Endothelial cell of umbilical vein (primary cell): ENCODE results near the gene GRM7. TPM values are rescaled to one million over a fixed set of nuclear protein-coding genes. Genes with fewer than 3 reads are reported as not detected.

Experiments
- BruUV-seq: library from RNA; stranded (reverse); fragments of 400-500 nt; replicated peaks from 2 replicates; lab custom pipeline; 2021; lab: Mats Ljungman, UMichigan
- CTCF ChIA-PET: fragments of 300-600, 350-600 bp; sonication (Branson Sonifier 250); formaldehyde crosslinking; loops from one replicate; lab custom pipeline; 2021; ENCODE audit warnings: antibody characterized with exemption, inconsistent platforms; lab: Charles Lee
- POLR2A ChIA-PET: fragments of 300-600, 350-600 bp; sonication (Branson Sonifier 250); formaldehyde crosslinking; loops from one replicate; lab custom pipeline; 2021; ENCODE audit warnings: antibody characterized with exemption, inconsistent platforms; lab: Charles Lee
- DNase-seq: peaks from one replicate; pipeline ENCODE4 v3.0.0-alpha.2; 2011; ENCODE audit warnings: low read depth, low spot score
- FAIRE-seq: peaks from 2 replicates; lab custom pipeline; 2011; peaks lifted over from hg19 to GRCh38; lab: Jason Lieb, UNC
- H2AFZ ChIP-seq: 2 replicates; pipeline ENCODE4 v1.6.0; 2012; ENCODE audit warnings: low read depth, low read length, control low read depth, inconsistent platforms
- H3K27ac ChIP-seq: 2 replicates; pipeline ENCODE4 v1.5.1; 2011; ENCODE audit warnings: low read depth, mild to moderate bottlenecking, control low read depth, low read length, moderate library complexity; ENCODE audit not compliant: insufficient read depth
- H3K27me3 ChIP-seq, 2 experiments: 2 replicates each; pipeline versions ENCODE4 v1.6.0 to v1.6.1; 2011; ENCODE audit warnings: low read length in 2 of 2, mixed read lengths in 1 of 2; ENCODE audit not compliant: control insufficient read depth in 2 of 2, insufficient read depth in 2 of 2
- H3K36me3 ChIP-seq, 2 experiments: 2 replicates in 1 of 2; 3 replicates in 1 of 2; pipeline ENCODE4 v1.5.1; 2011; ENCODE audit warnings: low read length in 2 of 2, mild to moderate bottlenecking in 1 of 2, moderate library complexity in 1 of 2; ENCODE audit not compliant: control insufficient read depth in 2 of 2, insufficient read depth in 2 of 2; ENCODE audit errors: extremely low read depth in 1 of 2
- H3K4me1 ChIP-seq: 3 replicates; pipeline ENCODE4 v1.5.1; 2011; ENCODE audit warnings: mild to moderate bottlenecking, low read length; ENCODE audit not compliant: control insufficient read depth, insufficient read depth; ENCODE audit errors: extremely low read depth
- H3K4me2 ChIP-seq: 2 replicates; pipeline ENCODE4 v1.6.1; 2011; ENCODE audit warnings: low read length, control low read depth, mixed read lengths; ENCODE audit not compliant: insufficient read depth
- H3K4me3 ChIP-seq, 3 experiments: fragments of 200-600 bp in 1 of 3; sonication (generic), shearing (Covaris generic) in 1 of 3; replicated peaks in 1 of 3; 2 replicates each; pipeline ENCODE4 v1.5.1; 2011 to 2016; ENCODE audit warnings: control low read depth in 3 of 3, low read length in 3 of 3, mild to moderate bottlenecking in 2 of 3, inconsistent platforms in 1 of 3, low read depth in 1 of 3, moderate library complexity in 1 of 3; ENCODE audit not compliant: insufficient read depth in 1 of 3
- H3K79me2 ChIP-seq: 2 replicates; pipeline ENCODE4 v1.6.0; 2012; ENCODE audit warnings: low read length, inconsistent platforms; ENCODE audit not compliant: control insufficient read depth, insufficient read depth
- H3K9ac ChIP-seq: replicated peaks from 2 replicates; pipeline ENCODE3; 2011; ENCODE audit warnings: low read length, control low read depth; ENCODE audit not compliant: insufficient read depth; ENCODE audit errors: extremely low read depth
- H3K9me1 ChIP-seq: replicated peaks from 3 replicates; pipeline ENCODE4 v1.6.0; 2011; ENCODE audit warnings: mild to moderate bottlenecking, low read length; ENCODE audit not compliant: control insufficient read depth, insufficient read depth; ENCODE audit errors: extremely low read depth
- H3K9me3 ChIP-seq: replicated peaks from 2 replicates; pipeline ENCODE4 v1.5.1; 2012; ENCODE audit warnings: low read length, inconsistent platforms; ENCODE audit not compliant: control insufficient read depth, insufficient read depth
- H4K20me1 ChIP-seq: replicated peaks from 2 replicates; pipeline ENCODE3; 2011; ENCODE audit warnings: mild to moderate bottlenecking, low read length; ENCODE audit not compliant: control insufficient read depth, insufficient read depth; ENCODE audit errors: extremely low read depth
- EZH2 ChIP-seq: IDR thresholded peaks from 2 replicates; pipeline ENCODE4 v1.6.1; 2012; ENCODE audit warnings: borderline replicate concordance, low read depth, mild to moderate bottlenecking, moderate library complexity, low read length, inconsistent platforms; ENCODE audit not compliant: severe bottlenecking
- GATA2 ChIP-seq: IDR thresholded peaks from 2 replicates; pipeline ENCODE4 v1.7.0; 2011; ENCODE audit warnings: low read depth, mild to moderate bottlenecking, moderate library complexity, mixed read lengths, low read length; ENCODE audit not compliant: insufficient read length, insufficient read depth
- JUN ChIP-seq: IDR thresholded peaks from 2 replicates; pipeline ENCODE4 v1.6.1; 2011; ENCODE audit warnings: borderline replicate concordance, low read depth; ENCODE audit not compliant: insufficient read length, insufficient read depth
- MYC ChIP-seq: IDR thresholded peaks from one replicate; pipeline ENCODE4 v1.6.1; 2011; ENCODE audit warnings: mild to moderate bottlenecking, low read depth, low read length
- POLR2A ChIP-seq: IDR thresholded peaks from 2 replicates; pipeline ENCODE4 v1.6.1; 2012; ENCODE audit warnings: low read depth, mild to moderate bottlenecking, control low read depth, low read length
- POLR2AphosphoS5 ChIP-seq: IDR thresholded peaks from 2 replicates; pipeline ENCODE4 v1.6.1; 2012; ENCODE audit warnings: low read depth, mild to moderate bottlenecking, control low read depth, low read length, moderate library complexity; ENCODE audit not compliant: insufficient read depth
- dilution Hi-C: fragments of 300-500 bp; cut with MboI; formaldehyde crosslinking; loops from one replicate; pipeline ENCODE4 v1.15.0; 2019; ENCODE audit warnings: low sequenced_read_pairs; ENCODE audit not compliant: extremely low pct_ligation_motif_present
- intact Hi-C: fragments of 100-400 bp; cut with micrococcal nuclease; formaldehyde crosslinking; loops from one replicate; pipeline ENCODE4 v1.10.0; 2022
- polyA plus RNA-seq, 4 experiments: library from polyadenylated mRNA; depleted of rRNA in 3 of 4; stranded (reverse) in 3 of 4; unstranded in 1 of 4; fragments of >200 nt; gene quantifications; 2 replicates each; pipeline versions ENCODE4 v1.2.1 to v1.2.3, GENCODE V29; 2011 to 2012; ENCODE audit warnings: missing spikeins in 1 of 4
- total RNA-seq: library from RNA; stranded (reverse); gene quantifications from 2 replicates; pipeline ENCODE4 v1.2.3, GENCODE V29; 2021
- TF ChIP-seq, protein P1 (sequence below): IDR thresholded peaks from 2 replicates; pipeline ENCODE4 v1.6.1; 2011; ENCODE audit not compliant: insufficient read depth, insufficient read length
- TF ChIP-seq, protein P2 (sequence below), 2 donors: IDR thresholded peaks; 1 replicate in 1 of 2; 2 replicates in 1 of 2; pipeline ENCODE4 v1.5.1; 2011; ENCODE audit warnings: low read length in 2 of 2, mild to moderate bottlenecking in 2 of 2, moderate library complexity in 2 of 2, control low read depth in 1 of 2, inconsistent platforms in 1 of 2, low read depth in 1 of 2; ENCODE audit not compliant: insufficient read depth in 1 of 2; ENCODE audit errors: extremely low read depth in 1 of 2

GRM7 gene
- total and polyA plus RNA-seq, 2 donors (not counting 3 experiments of a cell fraction or from before 2014, with no cell fraction given), result 0.12 TPM; not detected in 1

GRCh38 chr3:7536510-7536909, 675.6 kb downstream of the GRM7 start:
- dilution Hi-C loops, result no loop called here
- Histone ChIP-seq H3K36me3 (no peaks in the 10 kb centered on the region), H3K9me1 (no peaks in the 10 kb centered on the region), H3K79me2 (no peaks in the 10 kb centered on the region), H3K4me1 (no peaks in the 10 kb centered on the region), H4K20me1 (no peaks in the 10 kb centered on the region), H3K4me3 (no peak overlapping the region), H3K4me2 (no peak overlapping the region), H3K9ac (no peak overlapping the region), H3K27me3 (no peaks in the 10 kb centered on the region), H3K9me3 (no peaks in the 10 kb centered on the region), H2AFZ (no peak overlapping the region), H3K27ac (no peak overlapping the region)
- ChIA-PET POLR2A (no interaction called here), CTCF (no interaction called here)
- intact Hi-C loops, result no loop called here
- no TSS peak for BruUV-seq
- no peak for FAIRE-seq
- TF ChIP-seq, protein P1, sequence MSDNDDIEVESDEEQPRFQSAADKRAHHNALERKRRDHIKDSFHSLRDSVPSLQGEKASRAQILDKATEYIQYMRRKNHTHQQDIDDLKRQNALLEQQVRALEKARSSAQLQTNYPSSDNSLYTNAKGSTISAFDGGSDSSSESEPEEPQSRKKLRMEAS, result no peak
- TF ChIP-seq GATA2 (no peak), POLR2A (no peak), POLR2AphosphoS5 (no peak), JUN (no peak), EZH2 (no peak), MYC (no peak)
- TF ChIP-seq, protein P2, sequence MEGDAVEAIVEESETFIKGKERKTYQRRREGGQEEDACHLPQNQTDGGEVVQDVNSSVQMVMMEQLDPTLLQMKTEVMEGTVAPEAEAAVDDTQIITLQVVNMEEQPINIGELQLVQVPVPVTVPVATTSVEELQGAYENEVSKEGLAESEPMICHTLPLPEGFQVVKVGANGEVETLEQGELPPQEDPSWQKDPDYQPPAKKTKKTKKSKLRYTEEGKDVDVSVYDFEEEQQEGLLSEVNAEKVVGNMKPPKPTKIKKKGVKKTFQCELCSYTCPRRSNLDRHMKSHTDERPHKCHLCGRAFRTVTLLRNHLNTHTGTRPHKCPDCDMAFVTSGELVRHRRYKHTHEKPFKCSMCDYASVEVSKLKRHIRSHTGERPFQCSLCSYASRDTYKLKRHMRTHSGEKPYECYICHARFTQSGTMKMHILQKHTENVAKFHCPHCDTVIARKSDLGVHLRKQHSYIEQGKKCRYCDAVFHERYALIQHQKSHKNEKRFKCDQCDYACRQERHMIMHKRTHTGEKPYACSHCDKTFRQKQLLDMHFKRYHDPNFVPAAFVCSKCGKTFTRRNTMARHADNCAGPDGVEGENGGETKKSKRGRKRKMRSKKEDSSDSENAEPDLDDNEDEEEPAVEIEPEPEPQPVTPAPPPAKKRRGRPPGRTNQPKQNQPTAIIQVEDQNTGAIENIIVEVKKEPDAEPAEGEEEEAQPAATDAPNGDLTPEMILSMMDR (IDR thresholded peaks at IDR 0.05; ENCODE audit: extremely low read depth in 1 of 2, insufficient read depth in 1 of 2, low read depth in 1 of 2, low read length in 2 of 2), result no peak
- DNase-seq, result no peak
